IMR-90 (cell line): ENCODE measurements around the gene COL28A1. TPM values are rescaled to one million over a fixed set of nuclear protein-coding genes. Genes with fewer than 3 reads are reported as not detected.

Source experiments
- ATAC-seq: fragments of 200-7000 bp; cut with Tn5 transposase; 2 replicates; pipeline ENCODE4 v1.9.1; 2020; ENCODE audit warnings: low read depth, mild to moderate bottlenecking, moderate library complexity
- BruUV-seq: library from RNA; stranded (reverse); fragments of 400-500 nt; replicated peaks from 2 replicates; lab custom pipeline; 2021; lab: Mats Ljungman, UMichigan
- CTCF ChIA-PET: fragments of 300-600 bp; formaldehyde crosslinking; extraction: SDS; loops from one replicate; lab custom pipeline; 2021; ENCODE audit warnings: antibody characterized with exemption; lab: Yijun Ruan, JAX
- POLR2A ChIA-PET: fragments of 300-600 bp; sonication (Branson Sonifier 250); formaldehyde crosslinking; loops from one replicate; lab custom pipeline; 2022; ENCODE audit warnings: antibody characterized with exemption; ENCODE audit not compliant: unreplicated experiment; lab: Charles Lee
- DNase-seq: peaks from one replicate; pipeline ENCODE4 v3.0.0; 2013
- H2AFZ ChIP-seq: replicated peaks from 2 replicates; pipeline ENCODE3; 2013; ENCODE audit warnings: low read length, mild to moderate bottlenecking; ENCODE audit not compliant: poor library complexity
- H2AK5ac ChIP-seq: 2 replicates; pipeline ENCODE4 v1.6.1; 2013; ENCODE audit warnings: low read depth, low read length, inconsistent platforms
- H2AK9ac ChIP-seq: replicated peaks from 2 replicates; pipeline ENCODE3; 2013; ENCODE audit warnings: mild to moderate bottlenecking, low read depth, low read length, moderate library complexity; ENCODE audit not compliant: poor library complexity
- H2BK120ac ChIP-seq: 2 replicates; pipeline ENCODE4 v1.6.1; 2013; ENCODE audit warnings: low read depth, low read length, inconsistent platforms
- H2BK15ac ChIP-seq: 3 replicates; pipeline ENCODE4 v1.6.1; 2013; ENCODE audit warnings: low read depth, low read length, inconsistent platforms
- H2BK20ac ChIP-seq: 2 replicates; pipeline ENCODE4 v1.6.1; 2013; ENCODE audit warnings: low read depth, mild to moderate bottlenecking, inconsistent platforms, low read length, moderate library complexity
- H2BK5ac ChIP-seq: 2 replicates; pipeline ENCODE4 v1.6.1; 2013; ENCODE audit warnings: mild to moderate bottlenecking, low read depth, low read length, inconsistent platforms; ENCODE audit not compliant: poor library complexity, severe bottlenecking
- H3K14ac ChIP-seq: replicated peaks from 2 replicates; pipeline ENCODE4 v1.6.1; 2013; ENCODE audit warnings: low read depth, low read length, inconsistent platforms
- H3K18ac ChIP-seq: 2 replicates; pipeline ENCODE4 v1.6.1; 2013; ENCODE audit warnings: low read depth, low read length, control low read depth
- H3K23ac ChIP-seq: 2 replicates; pipeline ENCODE4 v1.6.1; 2013; ENCODE audit warnings: low read depth, low read length, inconsistent platforms
- H3K27ac ChIP-seq: 2 replicates; pipeline ENCODE4 v1.5.1; 2013; ENCODE audit warnings: mild to moderate bottlenecking, control low read depth, low read length; ENCODE audit not compliant: insufficient read depth
- H3K27me3 ChIP-seq: 2 replicates; pipeline ENCODE4 v1.6.1; 2013; ENCODE audit warnings: low read length; ENCODE audit not compliant: control insufficient read depth, insufficient read depth
- H3K36me3 ChIP-seq: 2 replicates; pipeline ENCODE4 v1.6.1; 2013; ENCODE audit warnings: low read length, mixed read lengths; ENCODE audit not compliant: control insufficient read depth, insufficient read depth
- H3K4ac ChIP-seq: 2 replicates; pipeline ENCODE4 v1.6.1; 2013; ENCODE audit warnings: low read depth, low read length, inconsistent platforms
- H3K4me1 ChIP-seq: 2 replicates; pipeline ENCODE4 v1.6.1; 2013; ENCODE audit warnings: low read length, mixed read lengths; ENCODE audit not compliant: control insufficient read depth, insufficient read depth
- H3K4me2 ChIP-seq: 2 replicates; pipeline ENCODE4 v1.6.1; 2013; ENCODE audit warnings: low read depth, mild to moderate bottlenecking, control low read depth, low read length, moderate library complexity
- H3K4me3 ChIP-seq: 2 replicates; pipeline ENCODE4 v1.5.1; 2013; ENCODE audit warnings: low read depth, mild to moderate bottlenecking, control low read depth, low read length, moderate library complexity; ENCODE audit not compliant: insufficient read depth
- H3K56ac ChIP-seq: 2 replicates; pipeline ENCODE4 v1.6.1; 2013; ENCODE audit warnings: low read length, inconsistent platforms; ENCODE audit not compliant: insufficient read depth; ENCODE audit errors: extremely low read depth
- H3K79me1 ChIP-seq, 2 experiments: 2 replicates each; pipeline ENCODE4 v1.6.1; 2013; ENCODE audit warnings: low read length in 2 of 2, inconsistent platforms in 1 of 2, low read depth in 1 of 2
- H3K9ac ChIP-seq: 2 replicates; pipeline ENCODE4 v1.6.1; 2013; ENCODE audit warnings: low read depth, low read length, control low read depth
- H3K9me1 ChIP-seq: 2 replicates; pipeline ENCODE4 v1.6.1; 2013; ENCODE audit warnings: low read length, inconsistent platforms; ENCODE audit not compliant: insufficient read depth
- H3K9me3 ChIP-seq: 2 replicates; pipeline ENCODE4 v1.6.1; 2013; ENCODE audit warnings: low read length; ENCODE audit not compliant: control insufficient read depth, insufficient read depth
- H4K20me1 ChIP-seq: 2 replicates; pipeline ENCODE4 v1.6.1; 2013; ENCODE audit warnings: low read length, inconsistent platforms; ENCODE audit not compliant: insufficient read depth
- H4K5ac ChIP-seq: 2 replicates; pipeline ENCODE4 v1.6.1; 2013; ENCODE audit warnings: mild to moderate bottlenecking, low read depth, low read length, control low read depth
- H4K8ac ChIP-seq, 2 experiments: 2 replicates each; pipeline ENCODE4 v1.6.1; 2013; ENCODE audit warnings: low read depth in 2 of 2, low read length in 2 of 2, control low read depth in 1 of 2, inconsistent platforms in 1 of 2
- H4K91ac ChIP-seq: 2 replicates; pipeline ENCODE4 v1.6.1; 2013; ENCODE audit warnings: low read depth, low read length, inconsistent platforms; ENCODE audit not compliant: insufficient read depth
- CHD1 ChIP-seq: IDR thresholded peaks from 2 replicates; pipeline ENCODE4 v1.6.1; 2012; ENCODE audit warnings: low read depth, low read length, improper control_type of control experiment
- CTCF ChIP-seq: conservative IDR thresholded peaks from 2 replicates; pipeline ENCODE4 v1.5.1; 2012; ENCODE audit warnings: mild to moderate bottlenecking, low read depth, low read length, improper control_type of control experiment
- ELK1 ChIP-seq: fragments of 150-350 bp; IDR thresholded peaks from 2 replicates; pipeline ENCODE4 v1.6.1; 2016; ENCODE audit warnings: low read depth, mild to moderate bottlenecking, low read length, moderate library complexity, borderline replicate concordance
- FOS ChIP-seq: fragments of 150-350 bp; IDR thresholded peaks from 2 replicates; pipeline ENCODE4 v1.6.1; 2016; ENCODE audit warnings: low read depth, low read length
- MAZ ChIP-seq: IDR thresholded peaks from 2 replicates; pipeline ENCODE4 v1.6.1; 2012; ENCODE audit warnings: low read depth, mild to moderate bottlenecking, low read length, improper control_type of control experiment, moderate library complexity, borderline replicate concordance
- MXI1 ChIP-seq: IDR thresholded peaks from 2 replicates; pipeline ENCODE4 v1.6.1; 2012; ENCODE audit warnings: low read depth, mild to moderate bottlenecking, low read length, moderate library complexity, borderline replicate concordance
- NFE2L2 ChIP-seq: fragments of 150-350 bp; IDR thresholded peaks from 2 replicates; pipeline ENCODE4 v1.6.1; 2016; ENCODE audit warnings: low read depth, mild to moderate bottlenecking, low read length
- POLR2A ChIP-seq: IDR thresholded peaks from 2 replicates; pipeline ENCODE4 v1.6.1; 2012; ENCODE audit warnings: mild to moderate bottlenecking, low read depth, low read length
- RFX5 ChIP-seq: IDR thresholded peaks from 2 replicates; pipeline ENCODE4 v1.8.0; 2012; ENCODE audit warnings: low read depth, mild to moderate bottlenecking, low read length, moderate library complexity
- USF2 ChIP-seq: fragments of 150-350 bp; IDR thresholded peaks from 2 replicates; pipeline ENCODE4 v1.6.1; 2017; ENCODE audit warnings: mild to moderate bottlenecking, antibody characterized with exemption, low read length, low read depth
- WGBS, 2 experiments: methylation state at CpG; one replicate each; pipeline versions ENCODE4 v1.1.5 to v1.1.7; 2013; ENCODE audit warnings: missing lambda C conversion rate in 2 of 2; ENCODE audit not compliant: insufficient read length in 1 of 2; ENCODE audit errors: extremely low coverage in 2 of 2; 5-methylcytosine and 5-hydroxymethylcytosine counted together
- dilution Hi-C: fragments of 300-500 bp; cut with HindIII; formaldehyde crosslinking; loops from one replicate; pipeline ENCODE4 v1.14.3; 2018; ENCODE audit warnings: low sequenced_read_pairs; ENCODE audit not compliant: unreplicated experiment
- in situ Hi-C: fragments of 300-500 bp; cut with MboI; formaldehyde crosslinking; loops from 3 replicates; pipeline ENCODE4 v1.14.3; 2019; ENCODE audit warnings: low sequenced_read_pairs, inconsistent platforms, mixed read lengths
- intact Hi-C: fragments of 100-400 bp; cut with micrococcal nuclease; formaldehyde crosslinking; loops from 2 replicates; pipeline ENCODE4 v1.10.0; 2022
- polyA plus RNA-seq, 3 experiments: library from polyadenylated mRNA; depleted of rRNA; stranded (reverse); fragments of >200 nt; gene quantifications; 2 replicates each; pipeline ENCODE4 v1.2.3, GENCODE V29; 2012; ENCODE audit warnings: low replicate concordance in 1 of 3
- total RNA-seq: library from RNA; depleted of rRNA; stranded (reverse); fragments of >200 nt; gene quantifications from 2 replicates; pipeline ENCODE4 v1.2.3, GENCODE V29; 2012

COL28A1 gene
- total and polyA plus RNA-seq, 2 of the 4 experiments (the other 2 are of a cell fraction): under 0.01 to 0.05 TPM

- no peaks in the 10 kb centered on the region for H3K9me3 ChIP-seq
- H2BK15ac ChIP-seq: no peak overlapping the region
- no peak overlapping the region for H3K23ac ChIP-seq
- H3K9ac ChIP-seq: no peak overlapping the region
- in situ Hi-C loops (loop anchor here (10.0 kb wide), 2 partner anchors 318 to 792 kb away; no protein-coding TSS in a partner anchor), dilution Hi-C loops (no loop called here), intact Hi-C loops (loop anchor here (5.0 to 10.0 kb wide), 2 partner anchors 340 to 542 kb away; partner anchors contain the start of gene GLCCI1)
- H3K27me3 ChIP-seq: no peaks in the 10 kb centered on the region; the same call in 1 of the 2 replicates
- H4K91ac ChIP-seq: no peak overlapping the region
- no TSS peak for BruUV-seq
- H3K79me1 ChIP-seq: no peaks in the 10 kb centered on the region
- H2AK9ac ChIP-seq: no peak overlapping the region
- no peak overlapping the region for H2BK120ac ChIP-seq
- no peak for DNase-seq
- no peak overlapping the region for H2BK20ac ChIP-seq
- no peak overlapping the region for H2BK5ac ChIP-seq
- no peak overlapping the region for H2AK5ac ChIP-seq
- H4K20me1 ChIP-seq: no peaks in the 10 kb centered on the region
- no peak overlapping the region for H2AFZ ChIP-seq
- H3K4ac ChIP-seq: no peak overlapping the region
- no peak overlapping the region for H3K4me3 ChIP-seq
- H4K8ac ChIP-seq: no peak overlapping the region
- no peak for ATAC-seq
- TF ChIP-seq NFE2L2: no peak
- TF ChIP-seq MAZ: no peak
- no peak for TF ChIP-seq RFX5
- TF ChIP-seq MXI1: no peak
- no peak for TF ChIP-seq USF2
- no peak for TF ChIP-seq POLR2A
- TF ChIP-seq CHD1: no peak
- TF ChIP-seq FOS: no peak
- TF ChIP-seq ELK1: no peak
- TF ChIP-seq CTCF: no peak
- no peak overlapping the region for H3K18ac ChIP-seq
- no peak overlapping the region for H4K5ac ChIP-seq
- no peak overlapping the region for H3K4me2 ChIP-seq
- ChIA-PET POLR2A (no interaction called here), CTCF (interaction anchor here (0.5 to 1.0 kb wide), 3 partner anchors 315 to 424 kb away, joined by 3 read pairs; no protein-coding TSS in a partner anchor)
- no CpG with 5 or more reads among the region's 6 CpGs for WGBS, 2 experiments
- no peak overlapping the region for H3K27ac ChIP-seq
- no peak overlapping the region for H3K14ac ChIP-seq
- H3K36me3 ChIP-seq: no peaks in the 10 kb centered on the region
- H3K56ac ChIP-seq: no peak overlapping the region
- no peaks in the 10 kb centered on the region for H3K9me1 ChIP-seq
- no peaks in the 10 kb centered on the region for H3K4me1 ChIP-seq
Observed at GRCh38 chr7:7422641-7423040, 113.0 kb downstream of the COL28A1 start.
